ENCODE results near the gene PGP. TPM values are rescaled to one million over a fixed set of nuclear protein-coding genes. Genes with fewer than 3 reads are reported as not detected.

PGP gene
- total RNA-seq, 1 experiment from 2014 or later = 38.3 TPM

GRCh38 chr16:2178321-2179106 lies 36.1 kb downstream of the PGP start:
- DNase-seq = peak; percentile 92
- no CpG with 5 or more reads among the region's 106 CpGs for WGBS (ENCODE audit: extremely low coverage, insufficient read length, low lambda C conversion rate)
- Histone ChIP-seq H3K23ac (ENCODE audit: insufficient read length, low read depth, low read length) (no peak overlapping the region), H3K4me1 (ENCODE audit: insufficient read depth, low read length) (no peaks in the 10 kb centered on the region), H3K56ac (ENCODE audit: insufficient read length, low read depth, low read length) (no peak overlapping the region), H2BK120ac (ENCODE audit: low read depth, low read length, poor library complexity, severe bottlenecking) (no peak overlapping the region), H3K27ac (ENCODE audit: insufficient read length, low read depth, low read length) (no peak overlapping the region), H4K5ac (ENCODE audit: insufficient read length, low read depth, low read length) (no peak overlapping the region), H2AFZ (ENCODE audit: low read length) (no peak overlapping the region), H3K79me1 (ENCODE audit: insufficient read depth, low read depth, low read length, poor library complexity, severe bottlenecking) (no peaks in the 10 kb centered on the region), H2BK20ac (ENCODE audit: low read depth, low read length, poor library complexity, severe bottlenecking) (no peak overlapping the region), H3K9ac (ENCODE audit: extremely low read depth, insufficient read length, low read length) (no peak overlapping the region), H3K27me3 (ENCODE audit: insufficient read depth, low read length) (no peaks in the 10 kb centered on the region), H3K4ac (ENCODE audit: low read depth, low read length) (no peak overlapping the region), H3K23me2 (ENCODE audit: insufficient read length, low read depth, low read length, poor library complexity, severe bottlenecking) (peaks cover 4% of the 10 kb centered on the region), H3K18ac (ENCODE audit: insufficient read length, low read depth, low read length) (no peak overlapping the region), H2AK5ac (ENCODE audit: insufficient read length, low read length) (no peak overlapping the region), H4K8ac (replicated peaks; ENCODE audit: insufficient read length, low read depth, low read length) (no peak overlapping the region), H2BK12ac (ENCODE audit: insufficient read length, low read depth, low read length) (no peak overlapping the region), H4K20me1 (ENCODE audit: control insufficient read depth, insufficient read depth, insufficient read length) (no peaks in the 10 kb centered on the region), H2BK5ac (ENCODE audit: insufficient read length, low read length) (no peak overlapping the region), H3K79me2 (ENCODE audit: insufficient read depth, low read length) (no peaks in the 10 kb centered on the region), H3T11ph (ENCODE audit: low read length) (no peak overlapping the region), H4K91ac (ENCODE audit: insufficient read length, low read depth, low read length) (no peak overlapping the region), H3K14ac (ENCODE audit: insufficient read depth, low read length) (no peak overlapping the region), H3K9me3 (ENCODE audit: control insufficient read depth, low read depth, low read length) (no peaks in the 10 kb centered on the region), H3K4me2 (ENCODE audit: insufficient read depth, insufficient read length, low read length) (no peak overlapping the region), H2BK15ac (ENCODE audit: low read depth, low read length) (no peak overlapping the region)
- TF ChIP-seq CTCF (conservative IDR thresholded peaks at IDR 0.05) = no peak
- peaks cover 10 to 36% (median 34%) of the 10 kb centered on the region in 3 experiments for H3K36me3 Mint-ChIP-seq (ENCODE audit: insufficient read depth in 1 of 3, low read depth in 3 of 3)
- peak overlapping the region in 1 of 2 experiments; percentile 20; a peak in 1 of 5 replicates for H3K4me3 Mint-ChIP-seq
- H3K27me3 Mint-ChIP-seq (ENCODE audit: low read depth) = no peaks in the 10 kb centered on the region
- H3K9me3 Mint-ChIP-seq = no peaks in the 10 kb centered on the region
- no peak overlapping the region for H3K27ac Mint-ChIP-seq
- peaks cover 3 to 7% of the 10 kb centered on the region in 2 experiments for H3K4me1 Mint-ChIP-seq

All from H9 (cell line).